Activated CD8-positive, alpha-beta memory T cell treated with anti-CD3 and anti-CD28 coated beads for 36 hours (primary cell): ENCODE results near the gene RIOK1. TPM values are rescaled to one million over a fixed set of nuclear protein-coding genes. Genes with fewer than 3 reads are reported as not detected.
"Not testable (repeated sequence)": the region's sequence is repeated elsewhere in the genome, so short reads cannot be mapped to it uniquely, and the experiment has no call there.

ENCODE experiments used
- CTCF ChIA-PET: fragments of 350-600 bp; sonication (Branson Sonifier 250); formaldehyde crosslinking; loops from one replicate; lab custom pipeline; 2021; ENCODE audit warnings: antibody characterized with exemption; lab: Charles Lee
- POLR2A ChIA-PET: fragments of 350-600 bp; sonication (Branson Sonifier 250); formaldehyde crosslinking; loops from one replicate; lab custom pipeline; 2021; ENCODE audit warnings: antibody characterized with exemption; lab: Charles Lee
- total RNA-seq, 2 experiments: library from RNA; stranded (reverse); gene quantifications; one replicate each; pipeline ENCODE4 v1.2.3, GENCODE V29; 2021

RIOK1 gene
- total RNA-seq = 10 to 100 TPM; 54.2 to 59.0 TPM

DNA sequence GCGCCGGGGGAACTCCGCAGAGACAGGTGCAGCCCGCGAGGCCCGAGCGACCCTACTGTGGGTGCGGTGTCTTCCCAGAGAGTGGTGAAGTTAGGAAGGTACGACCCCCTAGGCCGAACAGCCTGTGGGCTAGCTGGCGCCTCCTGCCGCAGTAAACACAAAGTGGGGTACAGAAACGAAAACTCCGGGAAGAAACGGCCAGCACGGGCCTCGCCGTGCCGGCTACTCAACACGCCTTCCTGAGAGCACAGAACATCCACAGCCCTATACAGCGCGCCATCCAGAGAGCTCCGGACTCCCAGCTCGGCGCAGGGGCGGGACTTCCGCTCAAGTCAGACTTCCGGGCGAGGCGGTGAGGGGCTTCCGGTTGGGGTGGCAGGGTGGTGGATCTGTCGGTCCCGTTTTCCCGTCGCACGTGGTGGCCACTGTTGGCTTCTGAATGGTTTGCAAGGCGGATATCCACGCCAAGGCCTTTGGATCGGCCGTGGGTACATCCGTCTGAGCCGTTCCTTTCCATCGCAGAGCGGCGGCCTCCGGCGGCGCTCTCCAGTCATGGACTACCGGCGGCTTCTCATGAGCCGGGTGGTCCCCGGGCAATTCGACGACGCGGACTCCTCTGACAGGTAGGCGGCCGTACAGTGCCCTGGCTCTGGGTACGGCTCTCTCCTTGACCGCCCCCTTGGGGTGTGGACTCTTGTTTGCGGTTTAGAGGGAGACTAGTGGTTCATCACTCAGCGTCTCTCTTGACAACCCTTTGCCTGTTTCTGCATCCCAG lies at the start of gene RIOK1, which contains the start of gene CAGE1:
RIOK1 (plus strand) TSS at position 358 of the 775 bp plus-strand sequence; CDS start at position 553, 195 bp downstream.
CAGE1 (minus strand) TSS at position 292 of the 775 bp plus-strand sequence. CDS start 2,569 bp downstream, outside the sequence.
- CTCF ChIA-PET = interaction anchor here (1.1 to 1.5 kb wide), 3 partner anchors 77 to 114 kb away, joined by 3 to 8 read pairs (median 4); partner anchors contain the start of gene SSR1
- POLR2A ChIA-PET = interaction anchor here (1.0 to 1.5 kb wide), 7 partner anchors 11 to 712 kb away, joined by 3 to 9 read pairs (median 4); partner anchors contain the start of genes EEF1E1, SNRNP48 and SSR1

DNA sequence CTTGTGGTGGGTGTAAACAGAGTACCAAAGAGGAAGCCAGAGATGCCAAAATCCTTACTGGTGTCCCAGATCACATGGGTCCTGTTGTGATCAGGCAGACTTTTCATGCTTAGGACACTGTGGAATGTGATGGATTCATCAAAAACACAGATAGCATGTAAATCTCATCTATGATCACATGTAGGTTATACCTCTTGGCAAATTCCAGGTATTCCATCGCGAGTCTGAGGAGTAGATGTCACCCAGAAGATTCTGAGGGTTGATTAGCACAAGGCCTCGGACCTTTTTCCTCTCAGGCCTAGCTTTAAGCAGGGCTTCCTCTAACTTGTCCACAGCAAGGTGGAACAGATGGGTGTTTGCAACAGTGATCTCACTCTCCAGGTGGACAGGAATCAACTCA lies 48.3 kb upstream of the RIOK1 start:
- POLR2A ChIA-PET = no interaction called here
- CTCF ChIA-PET = no interaction called here

DNA sequence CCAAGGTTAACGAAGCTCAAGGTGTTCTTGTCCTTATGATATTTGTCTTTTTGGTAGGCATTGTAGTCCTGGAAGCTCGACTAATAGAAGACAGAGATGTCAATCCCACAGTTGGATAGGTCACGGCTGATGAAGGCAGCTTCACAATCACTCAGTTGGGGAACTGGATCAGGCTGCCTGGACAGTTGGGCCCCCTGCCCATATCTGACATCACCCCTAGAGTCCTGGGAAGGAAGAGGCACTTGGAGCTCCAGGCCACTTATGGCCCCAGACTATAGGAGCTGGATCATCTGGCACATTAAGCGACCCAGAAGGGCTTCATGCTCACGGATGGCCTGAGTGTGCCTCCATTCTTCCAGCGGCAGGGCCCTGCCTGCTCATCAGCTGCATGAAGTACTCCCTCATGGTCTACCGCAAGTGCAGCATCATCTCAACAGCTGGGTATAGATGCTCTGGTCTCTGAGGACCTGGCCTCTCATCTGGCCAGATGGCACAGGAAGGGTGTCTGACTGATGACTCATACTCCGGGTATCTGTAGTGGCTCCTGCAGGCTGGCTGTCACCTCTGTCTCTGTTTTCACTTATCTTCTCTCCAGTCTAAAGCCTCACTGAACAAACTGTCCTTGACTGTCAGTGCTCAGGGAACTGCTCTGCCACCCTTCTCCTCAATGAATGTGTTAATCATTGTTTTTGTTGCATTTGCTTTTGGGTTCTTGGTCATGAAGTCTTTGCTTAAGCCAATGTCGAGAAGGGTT lies 47.4 kb upstream of the RIOK1 start:
- CTCF ChIA-PET = no interaction called here
- POLR2A ChIA-PET = no interaction called here

DNA sequence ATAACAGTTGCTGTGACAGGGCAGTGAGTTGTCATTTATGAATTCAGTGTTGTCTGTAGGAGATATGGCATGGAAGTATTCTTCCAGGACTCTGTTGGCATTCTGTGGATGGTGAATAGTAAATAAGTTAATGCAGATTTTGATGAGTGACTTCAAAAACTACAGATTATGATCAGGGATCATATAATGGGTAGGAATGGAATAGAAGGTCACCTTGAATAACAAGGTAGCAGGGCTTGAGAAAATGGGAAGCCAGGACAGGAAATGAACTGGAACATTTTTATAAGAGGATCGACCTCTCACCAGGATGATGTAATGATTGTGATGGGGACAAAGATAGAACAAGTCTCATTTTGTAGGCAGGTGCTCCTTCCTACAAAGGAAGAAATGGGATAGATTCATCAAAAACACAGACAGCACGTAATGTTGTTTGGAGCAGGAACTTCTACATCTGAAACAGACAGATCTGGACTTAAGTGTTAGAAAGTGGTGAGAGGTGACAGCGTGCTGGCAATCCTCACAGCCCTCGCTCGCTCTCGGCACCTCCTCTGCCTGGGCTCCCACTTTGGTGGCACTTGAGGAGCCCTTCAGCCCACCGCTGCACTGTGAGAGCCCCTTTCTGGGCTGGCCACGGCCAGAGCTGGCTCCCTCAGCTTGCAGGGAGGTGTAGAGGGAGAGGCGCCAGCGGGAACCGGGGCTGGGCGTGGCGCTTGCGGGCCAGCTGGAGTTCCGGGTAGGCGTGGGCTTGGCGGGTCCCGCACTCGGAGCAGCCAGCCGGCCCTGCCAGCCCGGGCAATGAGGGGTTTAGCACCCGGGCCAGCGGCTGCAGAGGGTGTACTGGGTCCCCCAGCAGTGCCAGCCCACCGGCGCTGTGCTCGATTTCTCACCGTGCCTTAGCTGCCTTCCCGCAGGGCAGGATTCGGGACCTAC lies 45.8 kb upstream of the RIOK1 start:
- CTCF ChIA-PET = no interaction called here
- POLR2A ChIA-PET = no interaction called here

DNA sequence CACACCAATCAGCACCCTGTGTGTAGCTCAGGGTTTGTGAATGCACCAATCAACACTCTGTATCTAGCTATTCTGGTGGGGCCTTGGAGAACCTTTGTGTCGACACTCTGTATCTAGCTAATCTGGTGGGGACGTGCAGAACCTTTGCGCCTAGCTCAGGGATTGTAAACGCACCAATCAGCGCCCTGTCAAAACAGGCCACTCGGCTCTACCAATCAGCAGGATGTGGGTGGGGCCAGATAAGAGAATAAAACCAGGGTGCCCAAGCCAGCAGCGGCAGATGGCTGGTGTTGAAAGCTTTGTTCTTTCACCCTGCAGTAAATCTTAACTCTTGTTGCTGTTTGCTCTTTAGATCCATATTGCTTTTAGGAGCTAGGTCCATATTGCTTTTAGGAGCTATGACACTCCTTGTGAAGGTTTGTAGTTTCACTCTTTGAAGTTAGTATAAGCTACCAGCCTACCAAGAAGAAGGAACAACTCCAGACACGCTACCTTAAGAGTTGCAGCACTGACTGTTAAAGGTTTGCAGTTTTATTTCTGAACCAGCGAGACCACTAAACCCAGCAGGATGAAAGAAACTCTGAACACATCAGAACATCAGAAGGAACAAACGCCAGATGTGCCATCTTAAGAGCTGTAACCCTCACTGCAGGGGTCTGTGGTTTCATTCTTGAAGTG lies 44.7 kb upstream of the RIOK1 start:
- POLR2A ChIA-PET, CTCF ChIA-PET: not testable (repeated sequence)

DNA sequence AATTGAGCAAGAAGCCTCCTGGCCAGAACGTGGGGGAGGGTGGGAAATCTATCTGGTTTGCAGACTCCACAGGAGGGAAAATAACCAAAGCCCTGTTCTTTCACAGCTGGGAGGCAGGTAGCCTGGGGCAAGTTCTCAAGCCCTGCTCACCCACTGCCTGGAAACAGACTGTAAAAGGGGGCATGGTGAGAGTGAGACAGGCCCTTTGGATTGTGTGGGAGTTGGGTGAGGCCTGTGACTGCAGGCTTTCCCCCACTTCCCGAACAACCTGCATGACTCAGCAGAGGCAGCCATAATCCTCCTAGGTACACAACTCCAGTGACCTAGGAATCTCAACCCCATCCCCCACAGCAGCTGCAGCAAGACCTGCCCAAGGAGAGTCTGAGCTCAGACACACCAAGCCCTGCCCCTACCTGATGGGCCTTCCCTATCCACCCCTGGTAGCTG lies 42.0 kb upstream of the RIOK1 start:
- POLR2A ChIA-PET, CTCF ChIA-PET: not testable (repeated sequence)

DNA sequence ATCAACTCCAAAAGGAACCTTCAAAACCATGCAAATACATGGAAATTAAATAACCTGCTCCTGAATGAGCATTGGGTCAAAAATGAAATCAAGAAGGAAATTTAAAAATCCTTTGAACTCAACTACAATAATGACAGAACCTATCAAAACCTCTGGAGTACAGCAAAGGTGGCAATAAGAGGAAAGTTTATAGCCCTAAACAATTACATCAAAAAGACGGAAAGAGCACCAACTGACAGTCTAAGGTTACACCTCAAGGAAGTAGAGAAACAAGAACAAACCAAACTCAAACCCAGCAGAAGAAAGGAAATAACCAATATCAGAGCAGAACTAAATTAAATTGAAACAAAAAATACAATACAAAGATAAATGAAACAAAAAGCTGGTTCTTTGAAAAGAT lies 39.0 kb upstream of the RIOK1 start:
- CTCF ChIA-PET, POLR2A ChIA-PET: not testable (repeated sequence)

DNA sequence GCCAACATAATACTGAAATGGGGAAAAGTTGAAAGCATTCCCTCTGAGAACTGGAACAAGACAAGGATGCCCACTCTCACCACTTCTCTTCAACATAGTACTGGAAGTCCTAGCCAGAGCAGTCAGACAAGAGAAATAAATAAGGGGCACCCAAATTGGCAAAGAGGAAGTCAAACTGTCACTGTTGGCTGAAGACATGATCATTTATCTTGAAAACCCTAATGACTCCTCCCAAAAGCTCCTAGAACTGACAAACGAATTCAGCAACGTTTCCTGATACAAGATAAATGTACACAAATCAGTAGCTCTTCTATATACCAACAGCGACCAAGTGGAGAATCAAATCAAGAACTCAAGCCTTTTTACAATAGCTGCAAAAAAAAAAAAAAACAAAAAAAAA lies 37.7 kb upstream of the RIOK1 start:
- POLR2A ChIA-PET, CTCF ChIA-PET: not testable (repeated sequence)

DNA sequence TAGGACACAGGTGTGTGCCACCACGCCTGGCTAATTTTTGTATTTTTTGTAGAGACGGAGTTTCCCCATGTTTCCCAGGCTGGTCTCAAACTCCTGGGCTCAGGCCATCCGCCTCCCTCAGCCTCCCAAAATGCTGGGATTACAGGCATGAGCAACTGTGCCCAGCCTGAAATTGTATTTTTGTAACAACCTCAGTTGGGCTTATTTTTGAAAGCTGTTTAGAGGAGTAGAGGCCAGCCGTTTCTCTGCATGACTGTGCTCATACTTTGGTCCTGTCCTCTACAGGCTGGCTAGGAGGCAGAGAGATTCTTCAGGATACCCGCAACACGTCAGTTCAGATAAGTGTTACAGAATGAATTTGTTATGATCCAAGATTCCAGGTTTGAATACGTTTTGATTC lies 22.2 kb upstream of the RIOK1 start:
- ChIA-PET POLR2A (no interaction called here), CTCF (no interaction called here)

DNA sequence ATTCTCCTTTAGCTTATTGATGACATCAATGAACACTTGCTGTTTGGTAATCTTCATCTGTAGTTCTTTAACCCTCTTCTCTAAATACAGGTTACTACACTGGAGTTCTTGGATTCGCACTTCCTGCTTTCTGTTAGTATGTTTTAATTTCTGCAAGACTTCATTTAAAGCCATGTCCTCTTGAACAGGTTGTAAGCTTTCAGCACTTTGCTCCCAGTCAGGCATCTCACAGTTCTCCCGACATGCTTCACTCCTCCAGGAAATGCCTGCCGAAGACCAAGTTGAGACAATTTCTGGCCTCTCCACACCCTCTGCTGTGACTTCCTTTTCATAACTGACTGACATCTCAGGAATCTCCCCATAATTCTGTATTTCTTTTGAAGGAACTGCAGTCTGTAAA lies 15.9 kb upstream of the RIOK1 start:
- ChIA-PET POLR2A (no interaction called here), CTCF (no interaction called here)

DNA sequence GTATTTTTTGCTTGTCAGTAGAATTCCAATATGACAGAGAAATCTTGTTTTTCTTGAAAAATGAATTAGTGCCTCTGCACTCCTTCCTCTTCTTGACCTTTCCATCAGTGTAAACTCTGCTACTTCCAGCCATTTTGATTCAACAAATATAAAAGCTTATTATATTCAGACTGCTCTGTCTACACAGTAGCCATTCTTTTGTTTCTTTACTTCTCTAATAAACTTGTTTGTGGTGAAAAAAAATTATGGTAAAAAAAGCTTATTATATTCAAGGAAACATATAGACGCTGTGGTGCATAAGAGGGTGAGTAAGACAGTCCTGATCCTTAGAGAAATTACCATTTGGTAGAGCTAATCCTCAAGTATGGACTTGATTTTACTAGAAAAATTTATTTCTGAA lies 11.6 kb upstream of the RIOK1 start:
- ChIA-PET CTCF (no interaction called here), POLR2A (no interaction called here)

DNA sequence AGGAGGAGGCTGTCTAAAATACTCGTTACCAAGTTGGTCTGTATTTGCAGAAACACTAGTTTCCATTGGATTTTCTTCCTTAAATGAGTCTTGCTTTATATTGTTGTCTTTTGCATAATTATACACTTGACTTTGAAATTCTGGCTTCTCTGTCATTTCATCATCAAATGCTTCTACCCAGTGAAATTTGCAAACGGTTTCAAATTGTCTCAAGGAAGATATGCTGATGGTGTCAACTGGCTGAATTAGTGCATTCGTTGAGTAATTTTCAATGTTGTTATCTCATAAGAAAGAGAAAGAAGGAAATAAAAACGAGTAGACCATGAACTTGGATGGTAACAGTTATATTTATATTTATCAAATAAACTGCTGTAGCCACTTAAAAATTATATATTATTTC lies 10.9 kb upstream of the RIOK1 start:
- ChIA-PET CTCF (no interaction called here), POLR2A (no interaction called here)

DNA sequence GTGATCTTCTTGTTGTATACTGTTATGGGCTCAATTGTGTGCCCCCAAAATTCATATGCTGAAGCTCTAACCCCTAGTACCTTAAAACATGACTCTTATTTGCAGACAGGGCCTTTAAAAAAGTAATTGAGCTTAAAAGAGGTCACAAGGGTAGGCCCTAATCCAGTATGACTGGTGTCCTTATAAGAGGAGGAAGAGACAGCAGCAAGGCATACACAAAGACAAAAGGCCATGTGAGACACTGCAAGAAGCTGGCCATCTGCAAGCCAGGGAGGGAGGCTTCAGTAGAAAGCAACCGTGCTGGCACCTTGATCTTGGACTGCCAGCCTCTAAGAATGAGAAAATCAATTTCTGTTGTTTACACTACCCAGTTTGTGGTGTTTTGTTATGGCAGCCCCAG lies 8.5 kb upstream of the RIOK1 start:
- CTCF ChIA-PET = no interaction called here
- POLR2A ChIA-PET = no interaction called here

DNA sequence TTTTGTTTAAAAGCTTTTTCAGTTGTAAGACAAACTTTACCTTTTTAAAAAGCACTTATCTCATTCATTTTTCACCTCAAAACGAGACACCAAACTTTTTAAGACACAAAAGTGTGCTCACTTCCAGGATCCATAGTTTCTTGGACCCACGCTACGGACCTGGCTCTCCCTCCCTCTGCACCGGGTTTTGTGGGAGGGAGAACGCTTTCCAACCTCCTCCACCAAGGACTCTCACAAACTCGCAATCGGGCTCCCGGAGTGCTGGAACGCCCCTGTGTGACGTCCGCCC lies 502 bp upstream of the RIOK1 start:
- ChIA-PET CTCF (interaction anchor here (1.1 to 1.5 kb wide), 3 partner anchors 76 to 114 kb away, joined by 3 to 8 read pairs (median 4); partner anchors contain the start of gene SSR1), POLR2A (interaction anchor here (1.0 to 1.5 kb wide), 6 partner anchors 12 to 713 kb away, joined by 3 to 9 read pairs (median 4); partner anchors contain the start of genes EEF1E1, SNRNP48 and SSR1)

DNA sequence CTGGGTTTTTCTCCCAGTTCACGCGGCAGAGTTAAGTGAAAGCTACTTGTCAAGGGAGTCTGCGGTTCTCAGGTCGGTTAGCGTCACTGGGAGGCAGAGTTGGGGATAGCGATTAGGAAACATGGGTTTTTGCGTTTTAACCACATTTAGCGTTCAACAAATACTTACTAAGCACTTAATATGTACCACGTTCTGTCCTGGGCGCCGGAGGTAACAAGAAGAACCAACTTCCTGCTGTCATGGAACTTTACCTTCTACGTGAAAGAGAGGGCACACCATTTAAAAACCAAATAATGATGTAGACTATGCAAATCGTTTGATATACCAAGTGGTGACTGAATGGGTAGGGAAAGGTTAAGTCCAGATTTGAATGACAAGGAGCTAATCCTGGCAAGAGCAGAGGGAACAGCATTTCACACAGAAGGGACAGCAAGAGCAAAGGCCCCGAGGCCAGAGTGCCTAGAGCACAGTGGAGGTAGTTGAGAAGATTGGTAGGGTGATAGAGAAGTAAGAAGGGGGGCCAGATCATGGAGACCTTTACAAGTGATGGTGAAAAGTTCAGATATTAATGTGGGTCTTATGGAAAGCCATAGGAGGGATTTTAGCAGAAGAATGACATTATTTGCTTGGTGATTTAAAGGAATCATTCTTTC lies 744 bp downstream of the RIOK1 start:
- CTCF ChIA-PET = interaction anchor here (1.1 to 1.5 kb wide), 2 partner anchors 78 to 94 kb away, joined by 3 to 8 read pairs; partner anchors contain the start of gene SSR1
- POLR2A ChIA-PET = interaction anchor here (1.0 to 1.5 kb wide), 7 partner anchors 11 to 712 kb away, joined by 3 to 9 read pairs (median 4); partner anchors contain the start of genes EEF1E1, SNRNP48 and SSR1

DNA sequence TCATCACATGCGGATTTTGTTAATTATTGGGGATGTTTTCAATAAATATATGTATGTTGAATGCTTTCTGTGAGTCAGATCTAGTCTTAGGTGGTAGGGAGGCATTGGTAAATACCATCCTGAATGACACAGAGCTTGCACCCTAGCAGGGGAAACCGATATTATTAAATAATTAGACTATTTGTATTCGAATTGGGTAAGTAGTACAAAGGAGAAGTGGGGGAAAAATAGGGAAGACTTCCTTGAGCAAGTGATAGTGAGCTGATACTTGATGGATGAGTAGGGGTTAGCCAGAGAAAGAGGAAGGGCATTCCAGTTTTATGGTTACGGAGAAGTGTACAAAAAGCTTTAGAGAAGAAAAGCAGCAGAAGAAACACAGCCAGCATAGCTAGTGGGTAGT lies 1.5 kb downstream of the RIOK1 start:
- ChIA-PET POLR2A (no interaction called here), CTCF (no interaction called here)

DNA sequence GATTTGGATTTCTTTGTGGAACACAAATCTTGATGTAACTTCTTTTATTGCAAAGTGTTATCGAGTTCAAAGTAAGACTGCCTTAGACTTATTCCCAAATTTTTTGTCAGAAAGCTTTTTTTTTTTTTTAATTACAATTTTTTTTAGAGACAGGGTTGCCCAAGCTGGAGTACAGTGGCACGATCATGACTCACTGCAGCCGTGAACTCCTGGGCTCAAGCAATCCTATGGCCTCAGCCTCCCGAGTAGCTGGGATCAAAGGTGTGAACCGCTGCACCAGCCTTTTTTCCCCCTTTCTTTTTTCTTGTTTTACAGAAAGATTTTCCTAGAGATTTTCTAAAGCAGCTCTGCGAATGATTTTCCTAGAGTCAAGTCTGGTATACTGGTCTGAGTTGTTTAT lies 2.8 kb downstream of the RIOK1 start:
- ChIA-PET CTCF (no interaction called here), POLR2A (no interaction called here)

DNA sequence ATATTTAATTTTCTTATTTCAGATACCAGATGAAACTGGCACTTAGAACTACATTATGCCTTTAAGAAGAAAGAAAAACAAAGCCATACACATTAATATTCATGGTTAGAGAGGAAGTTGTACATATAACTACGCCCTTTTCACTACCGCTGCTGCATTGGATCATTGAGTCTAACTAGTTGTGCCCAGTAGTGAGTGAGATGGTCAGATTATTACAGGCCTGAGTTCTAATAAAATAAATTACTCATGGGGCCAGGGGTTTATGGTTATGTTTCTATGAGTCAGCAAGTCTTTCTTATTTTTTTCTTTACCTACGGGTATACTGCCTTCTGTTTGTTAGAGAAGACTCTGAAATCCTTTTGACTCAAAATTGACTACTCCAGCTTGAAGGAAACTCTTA lies 11.5 kb downstream of the RIOK1 start:
- ChIA-PET CTCF (interaction anchor here (1.0 kb wide), 1 partner anchor 125 kb away, joined by 3 read pairs; no protein-coding TSS in a partner anchor), POLR2A (interaction anchor here (1.0 kb wide), 1 partner anchor 12 kb away, joined by 4 read pairs; the partner anchor contains the start of genes CAGE1 and RIOK1)
